GM19043 (cell line): Measurements from ENCODE around the gene SEC22B.
"Not testable (repeated sequence)": the region's sequence is repeated elsewhere in the genome, so short reads cannot be mapped to it uniquely, and the experiment has no call there.

Experiments used
- ATAC-seq: cut with Tn5 transposase; IDR thresholded peaks from one replicate; pipeline ENCODE4 v1.9.1; 2021; ENCODE audit warnings: low read depth; ENCODE audit not compliant: unreplicated experiment

SEC22B gene

GRCh38 chr1:120176092-120176855 lies at the start of gene SEC22B:
Gene SEC22B (minus strand): TSS chr1:120176520. CDS start chr1:120176381, 139 bp downstream.
- peak; percentile 99 for ATAC-seq

GRCh38 chr1:120217933-120218332 lies 41.6 kb upstream of the SEC22B start:
- ATAC-seq, result not testable (repeated sequence)

DNA sequence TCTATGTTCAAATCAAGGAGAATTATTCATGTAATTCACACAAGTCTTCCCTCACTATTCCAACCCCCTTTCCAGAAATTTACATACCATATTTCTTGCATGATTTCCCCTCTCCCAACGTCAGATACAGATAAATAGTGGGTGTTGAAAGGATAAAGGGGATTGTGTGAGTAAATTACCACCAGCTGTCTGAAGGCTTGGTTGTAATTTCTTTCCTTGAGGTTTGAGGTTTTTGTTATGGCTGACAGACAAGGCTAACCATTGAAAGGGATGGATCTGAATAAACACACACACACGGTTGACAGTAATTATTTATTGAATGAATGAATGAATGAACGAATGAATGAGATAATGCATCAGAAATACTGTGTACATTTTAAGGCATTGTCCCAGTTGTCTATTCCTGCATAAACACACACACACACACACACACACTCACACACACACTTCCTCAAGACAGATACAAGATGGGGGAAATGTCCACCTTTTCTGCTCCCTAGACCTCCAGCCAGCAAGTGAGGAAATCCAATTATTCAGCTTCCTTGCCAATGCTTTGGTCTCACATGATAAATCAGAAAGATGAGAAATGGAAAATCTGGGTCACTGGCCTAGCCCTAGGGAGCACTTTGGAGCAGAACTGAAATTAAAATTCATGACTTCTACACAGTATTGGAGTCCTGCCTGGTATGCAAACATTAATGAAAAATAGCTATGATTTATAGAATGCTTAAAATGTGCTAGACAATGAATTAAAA lies 41.0 kb upstream of the SEC22B start:
- ATAC-seq, result not testable (repeated sequence)

DNA sequence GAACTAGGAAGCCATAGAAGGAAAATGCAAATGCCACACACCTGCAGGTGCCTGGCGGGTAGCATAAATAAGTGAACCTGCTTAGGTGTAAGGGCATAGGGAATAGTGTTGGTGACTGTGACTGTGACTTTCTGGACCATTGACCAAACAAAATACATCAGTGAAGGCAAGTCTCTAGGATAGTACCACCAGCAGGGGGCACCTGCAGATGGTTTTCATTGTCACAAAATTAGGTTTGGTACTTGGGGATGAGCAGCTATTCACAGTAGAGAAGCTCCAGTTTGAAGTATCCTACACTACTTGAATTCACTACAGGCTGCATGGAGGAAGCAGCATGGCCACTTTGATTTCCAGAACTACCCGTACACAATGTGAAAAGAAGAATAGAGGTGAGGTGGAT lies 37.3 kb upstream of the SEC22B start:
- ATAC-seq, result not testable (repeated sequence)

DNA sequence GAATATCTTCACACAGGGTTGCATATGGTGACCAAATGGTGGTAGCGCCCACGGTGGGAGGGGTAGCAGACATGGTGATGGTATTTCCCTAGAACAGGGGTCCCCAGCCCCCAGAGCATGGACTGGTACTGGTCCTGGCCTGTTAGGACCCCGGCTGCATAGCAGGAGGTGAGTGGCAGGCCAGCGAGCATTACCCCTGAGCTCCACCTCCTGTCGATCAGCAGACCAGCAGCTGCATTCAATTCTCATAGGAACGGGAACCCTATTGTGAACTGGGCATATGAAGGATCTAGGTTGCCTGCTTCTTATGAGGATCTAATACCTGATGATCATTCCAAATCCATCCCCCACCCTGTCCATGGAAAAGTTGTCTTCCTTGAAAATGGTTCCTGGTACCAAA lies 34.4 kb upstream of the SEC22B start:
- ATAC-seq, result not testable (repeated sequence)

- not testable (repeated sequence) for ATAC-seq
These were observed 20.8 kb upstream of the SEC22B start for GRCh38 chr1:120196863-120197775.

- not testable (repeated sequence) for ATAC-seq
These were observed 12.3 kb upstream of the SEC22B start for GRCh38 chr1:120188626-120189025.

- not testable (repeated sequence) for ATAC-seq
These were observed 5.9 kb upstream of the SEC22B start for GRCh38 chr1:120182176-120182707.

GRCh38 chr1:120179811-120180690 lies 3.7 kb upstream of the SEC22B start:
- not testable (repeated sequence) for ATAC-seq

- no peak for ATAC-seq
These were observed 2.8 kb upstream of the SEC22B start for GRCh38 chr1:120178799-120179756.

- not testable (repeated sequence) for ATAC-seq
These were observed 1.7 kb upstream of the SEC22B start for GRCh38 chr1:120178058-120178457.

DNA sequence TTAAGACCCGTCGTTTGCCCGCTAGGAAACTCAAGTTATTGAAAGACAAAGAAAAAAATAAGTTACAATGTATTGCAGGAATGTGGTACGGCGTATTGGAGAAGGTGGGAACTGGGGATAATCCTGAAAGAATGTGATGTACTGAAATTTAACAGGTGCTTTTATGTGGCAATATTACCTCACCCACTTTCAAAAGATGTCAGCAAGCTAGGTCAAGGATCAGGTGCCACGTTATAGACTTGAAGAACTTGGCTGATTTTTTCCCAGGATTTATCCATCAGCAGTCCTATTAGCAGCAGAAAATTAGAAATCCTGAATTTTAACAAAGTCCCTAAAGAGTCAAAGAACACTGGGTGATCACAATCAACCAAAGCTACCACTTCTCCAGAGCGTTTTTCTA lies 632 bp downstream of the SEC22B start:
- not testable (repeated sequence) for ATAC-seq

DNA sequence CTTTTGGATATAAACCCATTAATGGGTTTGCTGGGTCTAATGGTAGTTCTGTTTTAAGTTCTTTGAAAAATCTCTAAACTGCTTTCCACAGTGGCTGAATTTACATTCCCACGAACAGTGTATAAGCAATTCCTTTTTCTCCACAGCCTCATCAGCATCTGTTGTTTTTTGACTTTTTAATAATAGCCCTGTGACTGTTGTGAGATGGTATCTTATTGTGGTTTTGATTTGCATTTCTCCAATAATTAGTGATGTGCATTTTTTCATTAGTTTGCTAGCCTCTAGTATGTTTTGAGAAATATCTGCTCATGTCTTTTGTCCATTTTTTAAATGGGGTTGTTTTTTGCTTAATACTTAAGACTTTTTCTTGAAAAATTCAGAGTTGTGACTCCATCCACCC lies 11.6 kb downstream of the SEC22B start:
- ATAC-seq, result not testable (repeated sequence)

- ATAC-seq, result not testable (repeated sequence)
These were observed 14.3 kb downstream of the SEC22B start for GRCh38 chr1:120162015-120162414.

DNA sequence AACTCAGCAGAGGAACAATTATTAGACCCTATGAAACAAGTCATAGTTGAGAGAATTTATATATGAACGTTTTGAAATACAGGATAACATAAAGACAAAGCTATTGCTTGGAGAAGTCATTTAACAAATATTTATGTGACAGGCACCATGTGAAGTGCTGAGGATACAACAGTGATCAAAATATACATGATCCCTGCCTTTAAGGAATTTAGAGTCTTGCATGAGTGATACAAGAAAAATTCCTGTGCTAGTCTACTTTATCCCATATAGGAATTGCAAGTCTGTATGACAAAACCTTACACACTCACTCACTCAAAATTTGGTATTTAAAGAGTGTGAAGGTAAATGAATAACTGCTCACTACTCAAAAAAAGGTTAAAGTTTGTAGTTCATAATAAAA lies 17.8 kb downstream of the SEC22B start:
- ATAC-seq, result not testable (repeated sequence)

DNA sequence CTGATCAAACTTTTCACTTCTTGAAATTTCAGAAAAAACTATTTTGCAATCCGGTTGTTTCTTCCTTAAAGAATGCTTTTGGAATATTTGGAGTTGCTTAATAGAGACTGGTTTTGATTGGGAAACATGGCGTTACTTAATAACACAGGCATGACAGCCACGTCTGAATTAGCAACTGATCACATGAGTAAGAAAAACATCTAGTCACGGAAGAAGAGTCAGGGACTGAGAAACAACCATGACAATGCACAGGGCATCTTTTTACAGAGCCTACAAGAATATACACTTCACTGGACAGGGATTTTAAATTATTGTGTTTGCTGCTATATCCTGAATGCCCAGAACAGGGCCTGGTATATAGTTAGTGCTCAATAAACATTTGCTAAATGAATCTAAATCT lies 18.2 kb downstream of the SEC22B start:
- ATAC-seq, result not testable (repeated sequence)

DNA sequence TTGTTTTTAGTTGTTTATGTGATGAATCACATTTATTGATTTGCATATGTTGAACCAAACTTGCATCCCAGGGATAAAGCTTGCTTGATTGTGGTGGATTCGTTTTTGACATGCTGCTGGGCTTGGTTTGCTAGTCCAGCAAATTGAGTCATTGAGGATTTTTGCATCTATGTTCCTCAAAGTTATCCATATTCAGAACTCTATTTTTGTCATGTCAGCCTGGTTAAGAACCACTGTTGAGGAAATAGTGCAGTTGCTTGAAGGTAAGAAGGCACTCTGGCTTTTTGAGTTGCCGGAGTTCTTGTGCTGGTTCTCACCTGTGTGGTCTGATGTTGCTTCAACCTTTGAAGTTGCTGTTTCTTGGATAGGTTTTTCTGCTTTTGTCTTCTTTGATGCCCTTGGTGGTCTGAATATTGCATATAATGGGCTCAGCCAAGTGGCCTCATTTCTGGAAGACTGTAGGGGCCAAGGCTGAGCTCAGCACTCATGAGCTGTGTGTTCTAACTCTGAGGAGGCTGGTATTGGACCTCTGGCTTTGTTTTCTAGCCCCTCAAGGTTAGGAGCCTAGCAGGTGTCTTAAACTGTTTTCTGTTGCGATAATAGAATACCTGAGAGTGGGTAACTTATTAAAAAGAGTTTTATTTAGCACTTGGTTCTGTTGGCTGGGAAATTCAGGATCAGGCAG lies 26.0 kb downstream of the SEC22B start:
- ATAC-seq, result not testable (repeated sequence)
